ENCODE data around the gene PPP1R18.

PPP1R18 gene

GRCh38 chr6:30689022-30689865 is 2.8 kb upstream of the PPP1R18 start:
- DNase-seq (ENCODE audit: low read depth in 2 of 2): no peak

DNA sequence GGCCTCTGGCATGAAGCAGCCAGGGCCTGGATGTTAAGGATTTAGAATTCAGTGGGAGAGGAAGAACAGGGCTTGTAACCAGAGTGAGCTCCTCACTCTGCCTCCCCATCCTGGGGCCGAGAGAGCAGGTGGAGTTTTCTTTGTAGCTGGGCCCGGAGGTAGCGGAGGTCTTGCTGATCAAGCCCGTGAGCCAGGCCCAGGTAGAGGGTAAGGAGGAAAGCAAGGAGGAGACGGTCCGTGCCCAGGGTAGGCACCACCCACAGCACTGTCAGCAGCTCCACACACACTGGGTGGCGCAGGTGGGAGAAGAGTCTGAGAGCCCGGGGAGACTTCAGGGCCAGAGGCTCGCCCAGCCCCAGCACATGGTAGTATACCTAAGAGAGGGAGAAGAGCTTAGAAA is 2.1 kb upstream of the PPP1R18 start:
- DNase-seq (ENCODE audit: low read depth in 2 of 2): no peak

- no peak for DNase-seq (ENCODE audit: low read depth in 2 of 2)
Measured at GRCh38 chr6:30687659-30688431, 1.4 kb upstream of the PPP1R18 start.

DNA sequence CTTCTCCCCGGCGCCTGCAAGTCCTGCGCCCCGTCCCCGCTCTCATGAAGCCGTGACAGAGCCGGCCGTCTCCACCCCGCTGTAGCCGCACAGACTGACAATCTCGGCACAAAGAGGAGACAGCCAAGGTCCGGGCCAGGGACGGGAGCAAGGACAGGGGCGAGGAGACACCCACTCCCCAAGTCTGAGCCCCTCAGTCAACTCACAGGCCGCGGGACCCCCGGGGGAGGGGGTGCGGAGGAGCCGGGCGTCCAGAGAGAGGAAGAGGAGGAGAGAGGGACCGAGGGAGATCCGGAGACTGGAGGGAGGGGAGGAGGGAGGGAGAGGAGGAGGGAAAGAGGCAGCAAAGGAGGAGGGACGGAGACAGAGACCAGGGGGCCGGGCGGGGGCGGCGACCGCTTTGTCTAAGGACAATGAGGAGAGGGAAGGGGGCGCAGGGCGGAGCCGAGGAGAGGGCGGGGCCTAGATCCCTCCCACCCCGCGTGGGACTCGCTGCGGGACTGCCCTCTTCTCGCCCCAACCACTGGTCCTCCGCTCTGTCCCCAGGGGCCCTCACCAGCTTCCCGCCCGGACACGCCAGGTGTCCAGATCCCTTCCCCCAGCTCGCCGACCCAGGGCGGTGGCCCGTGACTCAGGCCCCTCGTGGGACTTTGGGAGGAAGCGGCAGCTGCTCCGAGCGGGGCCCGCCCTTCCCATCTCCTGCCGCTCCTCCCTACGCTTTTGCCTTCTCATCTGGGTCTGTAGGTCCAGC is 638 bp upstream of the PPP1R18 start:
- peak; percentile 57 to 67 for DNase-seq (ENCODE audit: low read depth in 2 of 2)

DNA sequence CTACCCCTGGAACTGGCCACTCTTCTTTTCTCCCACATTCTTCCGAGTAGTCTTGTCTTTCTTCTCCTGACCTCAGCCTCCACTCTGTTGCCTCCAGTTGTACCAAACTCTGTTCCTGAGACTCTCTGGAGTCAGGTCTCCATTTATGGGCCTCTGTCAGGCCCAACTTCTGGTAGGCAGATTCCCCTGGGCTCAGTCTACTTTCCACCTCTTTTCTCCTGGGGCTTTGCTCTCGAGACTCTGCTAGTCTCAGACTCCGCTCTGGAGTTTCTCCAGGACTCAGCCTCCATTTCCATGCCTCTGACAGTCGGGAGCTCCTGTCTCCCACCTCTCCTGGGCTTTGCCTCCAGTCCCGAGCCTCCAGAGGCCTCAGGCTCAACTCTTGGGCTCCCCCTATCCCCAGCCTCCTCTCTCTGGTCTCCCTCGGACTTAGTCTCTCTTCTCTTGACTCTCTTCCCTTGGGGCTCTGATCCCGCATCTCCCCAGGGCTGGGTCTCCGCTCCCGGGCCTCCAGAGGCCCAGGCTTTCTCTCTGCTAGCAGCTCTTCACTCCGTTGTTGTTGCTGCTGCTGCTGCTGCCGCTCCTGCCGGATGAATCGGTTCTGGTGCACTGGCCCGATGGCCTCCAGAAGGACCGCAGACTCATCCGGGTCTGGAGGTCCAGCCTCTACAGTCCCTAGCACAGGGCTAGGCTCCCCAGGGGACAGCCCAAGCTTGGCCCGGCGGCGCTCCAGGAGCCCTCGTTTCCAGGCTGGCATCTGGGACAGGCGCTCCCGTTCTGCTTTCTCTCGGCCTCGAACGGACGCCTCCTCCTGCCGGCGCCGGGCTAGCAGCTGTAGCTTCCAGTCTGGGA is 1.1 kb downstream of the PPP1R18 start:
- DNase-seq (ENCODE audit: low read depth in 2 of 2): no peak

DNA sequence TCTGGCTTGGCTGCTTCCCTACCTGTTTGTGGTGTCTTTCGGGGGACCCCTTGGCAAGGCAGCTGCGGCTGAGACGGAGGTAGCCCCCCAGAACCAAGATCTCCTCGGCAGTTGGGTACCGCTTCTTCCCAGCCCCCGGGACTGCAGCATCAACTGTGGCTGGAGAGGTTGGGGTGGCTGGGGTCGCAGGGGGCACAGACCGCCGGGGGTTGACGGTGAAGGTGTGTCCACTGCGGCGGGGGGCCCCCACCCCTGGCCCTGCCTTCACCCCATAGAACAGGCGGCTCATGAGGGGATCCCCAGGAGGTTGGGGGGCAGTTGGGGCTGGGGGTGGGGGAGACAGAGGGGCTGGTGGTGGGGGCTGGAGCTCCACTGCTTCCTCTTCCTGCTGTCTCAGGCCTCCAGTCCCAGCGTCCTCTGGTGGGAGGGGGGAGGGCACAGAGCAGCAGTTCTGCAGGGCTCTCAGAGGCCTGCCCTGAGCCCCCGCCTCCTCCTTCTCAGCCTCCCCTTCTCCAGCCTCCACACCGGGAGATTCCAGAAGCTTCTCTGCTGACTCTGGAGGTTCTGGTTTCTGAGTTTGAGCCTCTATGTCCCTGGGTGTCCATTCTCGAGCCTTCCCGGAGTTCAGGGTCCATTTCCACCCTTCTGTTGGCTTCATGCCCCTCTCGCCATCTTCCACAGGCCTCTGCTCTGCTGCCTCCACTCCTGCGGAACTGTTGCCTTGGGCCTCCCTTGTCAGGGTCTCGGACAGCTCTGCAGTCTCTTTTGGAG is 1.9 kb downstream of the PPP1R18 start:
- DNase-seq (ENCODE audit: low read depth in 2 of 2): peak in 1 of 2 donors; percentile 31

DNA sequence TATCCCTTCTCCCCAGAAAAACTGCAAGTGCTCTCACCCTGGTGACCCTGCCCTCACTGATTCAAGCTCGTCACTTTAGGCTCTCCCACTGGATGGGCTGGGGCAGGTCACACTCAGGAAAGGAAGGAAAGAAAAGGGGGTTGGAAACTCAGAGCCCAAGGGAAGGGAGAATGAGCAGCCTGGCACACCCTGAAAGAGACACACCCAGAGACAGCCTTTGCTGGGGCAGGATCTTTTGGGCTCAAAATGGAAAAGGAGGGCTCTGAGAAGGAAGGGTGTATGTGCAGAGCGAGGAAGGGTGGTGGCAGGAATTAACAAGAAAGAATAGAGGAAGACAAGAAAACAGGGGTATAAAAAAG is 2.5 kb downstream of the PPP1R18 start:
- DNase-seq (ENCODE audit: low read depth in 2 of 2): no peak

- DNase-seq (ENCODE audit: low read depth in 2 of 2): no peak
Measured at GRCh38 chr6:30683183-30683979, 3.1 kb downstream of the PPP1R18 start.

GRCh38 chr6:30682143-30683117 is 4.0 kb downstream of the PPP1R18 start:
- DNase-seq (ENCODE audit: low read depth in 2 of 2): peak; percentile 72 to 76

DNA sequence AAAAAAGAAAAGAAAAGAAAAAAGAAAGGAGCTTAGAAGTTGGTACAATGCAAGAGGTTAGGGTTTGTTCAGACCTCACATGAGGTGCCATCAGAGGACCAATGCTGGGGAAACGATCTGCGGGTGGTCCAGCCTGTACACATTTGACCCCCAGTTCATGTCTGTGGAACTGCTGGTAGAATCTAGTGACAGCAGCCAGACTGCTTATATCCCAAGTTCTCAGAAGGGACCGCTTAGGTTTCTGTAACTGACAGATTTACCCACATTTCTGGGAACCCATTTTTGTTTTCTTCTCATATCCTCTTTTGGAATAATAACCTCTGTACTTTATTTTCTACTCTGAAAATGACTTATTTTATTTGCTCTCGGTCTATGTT is 4.7 kb downstream of the PPP1R18 start:
- DNase-seq (ENCODE audit: low read depth in 2 of 2): no peak

DNA sequence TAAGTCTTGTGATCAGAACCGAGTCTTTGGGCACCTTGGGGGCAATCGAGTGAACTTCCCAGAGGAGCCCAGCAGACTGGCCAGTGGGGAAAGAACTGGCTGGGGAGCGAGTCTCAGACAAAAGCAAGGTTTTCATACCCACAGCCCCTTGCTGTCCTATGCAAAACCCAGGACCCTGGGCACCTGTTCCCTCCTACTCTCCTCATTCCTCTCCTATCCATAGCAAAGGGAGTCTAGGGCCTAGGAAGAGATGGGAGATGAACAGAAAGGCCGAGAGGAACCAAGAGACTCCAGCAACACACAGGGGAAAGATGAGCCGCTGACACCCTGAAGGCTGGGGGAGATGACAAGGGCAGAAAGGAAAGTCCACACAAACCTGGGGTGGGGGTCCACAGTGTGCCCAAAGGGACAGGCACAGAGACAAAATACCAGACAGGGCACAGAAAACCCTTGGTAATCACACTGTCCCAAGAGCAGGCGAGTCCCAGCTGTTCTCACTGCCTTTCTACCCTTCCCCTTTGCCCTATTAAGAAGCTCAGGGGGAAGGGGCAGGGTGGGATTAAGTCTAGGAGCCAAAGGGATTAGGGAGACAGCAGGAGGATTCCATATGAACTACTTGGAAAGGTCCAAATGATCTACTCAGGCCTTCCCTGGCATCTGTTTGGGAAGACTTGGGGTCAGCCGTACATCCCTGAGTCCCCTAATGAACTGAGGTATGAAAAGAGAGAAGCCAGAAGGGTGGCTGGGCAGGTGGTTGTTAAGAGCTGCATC is 6.5 kb downstream of the PPP1R18 start:
- DNase-seq (ENCODE audit: low read depth in 2 of 2): no peak

GRCh38 chr6:30678964-30679726 is 7.3 kb downstream of the PPP1R18 start:
- DNase-seq (ENCODE audit: low read depth in 2 of 2): peak; percentile 79

DNA sequence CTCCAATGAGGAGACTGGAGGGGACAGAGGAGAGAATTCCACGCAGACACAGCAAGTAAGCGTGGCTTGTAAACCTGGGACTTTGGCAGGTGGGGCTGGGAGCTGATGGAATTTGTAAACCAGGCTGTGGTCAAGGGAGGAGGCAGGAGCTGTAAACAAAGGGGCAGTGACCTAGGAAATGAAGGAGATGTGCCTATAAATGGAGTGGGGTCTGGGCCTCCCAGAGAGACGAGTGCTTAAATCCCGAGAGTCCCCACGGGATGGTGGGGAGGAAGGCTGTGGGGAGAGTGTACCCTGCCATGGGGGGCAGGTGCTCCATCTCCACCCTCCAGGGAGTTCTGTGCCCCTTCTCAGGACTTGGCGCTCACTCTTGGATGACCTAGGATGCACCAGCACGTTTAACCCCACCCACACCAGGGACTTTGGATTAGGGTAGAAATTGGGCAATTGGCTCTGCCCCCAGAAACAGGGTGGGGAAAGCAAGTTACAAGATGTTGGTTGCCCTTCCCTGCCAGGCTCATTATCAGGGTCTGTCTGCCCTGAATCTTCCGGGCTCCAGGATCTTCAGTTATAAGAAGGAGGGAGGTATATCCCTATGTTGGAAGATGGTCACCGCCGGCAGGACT is 9.7 kb downstream of the PPP1R18 start:
- DNase-seq (ENCODE audit: low read depth in 2 of 2): no peak

- DNase-seq (ENCODE audit: low read depth in 2 of 2): peak; percentile 77 to 79
Measured at GRCh38 chr6:30672445-30673253, 13.8 kb downstream of the PPP1R18 start, which contains the start of gene DHX16. Gene DHX16, minus strand, starts transcription at chr6:30673006. Its CDS starts 165 bp downstream, at chr6:30672841.

- DNase-seq (ENCODE audit: low read depth in 2 of 2): no peak
Measured at GRCh38 chr6:30670760-30671527, 15.5 kb downstream of the PPP1R18 start.

Measured in activated CD8-positive, alpha-beta memory T cell treated with anti-CD3 and anti-CD28 coated beads for 4 hours (primary cell).